Stimulated activated CD8-positive, alpha-beta memory T cell treated with anti-CD3 and anti-CD28 coated beads, Interleukin-12 subunit alpha, Interleukin-12 subunit beta, amount 100 ng/mL, for 1 hour (primary cell): ENCODE measurements around the gene CREB5.
"Not testable (repeated sequence)": the region's sequence is repeated elsewhere in the genome, so short reads cannot be mapped to it uniquely, and the experiment has no call there.

ENCODE experiments used
- DNase-seq: peaks from one replicate; pipeline ENCODE4 v3.0.0-alpha.2; 2020; ENCODE audit warnings: low read depth

Gene CREB5

DNA sequence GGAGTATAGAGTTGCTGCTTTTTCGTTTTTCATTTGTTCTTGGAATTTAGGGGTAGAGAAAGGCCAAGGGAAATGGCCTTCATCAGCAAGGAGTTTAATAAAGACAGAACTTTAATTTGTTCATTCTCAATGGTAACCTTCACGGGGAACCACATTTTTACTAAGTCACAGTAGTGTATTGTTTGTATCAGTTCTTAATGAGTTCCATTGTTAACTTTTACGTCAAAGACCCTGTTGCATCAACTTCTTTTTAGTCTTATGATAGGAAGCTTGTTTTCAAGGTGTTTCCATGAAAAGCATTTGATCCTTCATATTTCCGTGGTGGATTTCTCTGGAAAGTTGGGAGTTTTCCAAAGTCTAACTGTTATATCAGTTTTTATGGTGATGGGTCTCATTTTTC lies 169.9 kb downstream of the CREB5 start:
- no peak for DNase-seq

DNA sequence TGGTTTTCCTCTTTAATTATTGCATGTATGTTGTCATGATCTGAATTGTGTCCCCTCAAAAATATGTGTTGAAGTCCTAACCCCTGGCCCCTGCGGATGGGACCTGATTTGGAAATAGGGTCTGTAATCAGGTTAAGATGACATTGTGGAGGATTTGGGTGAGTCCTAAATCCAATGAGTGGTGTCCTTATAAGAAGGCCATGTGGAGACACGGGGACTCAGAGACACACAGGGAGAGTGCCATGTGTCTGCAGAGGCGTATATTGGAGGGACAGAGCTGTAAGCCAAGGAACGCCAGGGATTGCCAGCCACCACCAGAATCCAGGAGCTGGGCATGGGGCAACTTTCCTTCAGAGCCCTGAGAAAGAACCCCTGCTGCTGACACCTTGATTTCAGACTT lies 171.9 kb downstream of the CREB5 start:
- no peak for DNase-seq

DNA sequence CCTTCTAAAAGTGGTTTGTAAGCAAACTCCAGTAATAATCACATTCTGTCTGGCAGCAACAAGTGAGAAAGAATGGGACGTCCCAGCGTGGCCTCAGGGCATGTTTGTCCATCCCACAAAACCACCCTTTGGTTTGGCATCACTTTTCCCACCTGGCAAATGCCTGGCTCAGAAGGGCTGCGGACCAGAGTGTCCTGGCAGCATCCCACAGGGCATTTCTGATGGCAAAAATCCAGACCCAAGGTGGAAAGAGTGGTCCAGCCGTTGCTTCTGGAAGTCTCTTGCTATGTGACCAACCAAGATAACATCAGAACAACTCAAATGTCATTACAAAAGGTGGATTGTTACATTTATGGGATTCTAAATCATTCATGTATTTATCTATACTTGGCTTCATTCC lies 174.4 kb downstream of the CREB5 start:
- no peak for DNase-seq

DNA sequence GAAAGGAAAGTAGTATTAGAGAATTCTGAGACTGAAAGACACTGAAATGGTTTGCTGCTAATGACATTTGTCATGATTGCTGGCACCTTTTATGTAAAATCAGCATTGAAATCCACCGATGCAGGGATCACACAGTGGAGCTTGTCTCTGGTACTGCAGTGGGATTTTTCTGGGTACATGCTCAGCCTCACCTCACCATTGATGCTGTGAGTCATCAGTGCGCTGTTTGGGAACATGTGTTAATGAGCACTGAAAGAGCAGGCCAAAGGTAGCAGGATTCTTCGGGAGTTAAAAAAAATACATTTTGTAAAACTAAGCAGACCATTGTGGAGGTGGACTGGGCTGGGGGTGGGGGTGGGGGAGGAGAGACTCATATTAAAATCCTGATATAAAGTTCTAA lies 174.9 kb downstream of the CREB5 start:
- no peak for DNase-seq

DNA sequence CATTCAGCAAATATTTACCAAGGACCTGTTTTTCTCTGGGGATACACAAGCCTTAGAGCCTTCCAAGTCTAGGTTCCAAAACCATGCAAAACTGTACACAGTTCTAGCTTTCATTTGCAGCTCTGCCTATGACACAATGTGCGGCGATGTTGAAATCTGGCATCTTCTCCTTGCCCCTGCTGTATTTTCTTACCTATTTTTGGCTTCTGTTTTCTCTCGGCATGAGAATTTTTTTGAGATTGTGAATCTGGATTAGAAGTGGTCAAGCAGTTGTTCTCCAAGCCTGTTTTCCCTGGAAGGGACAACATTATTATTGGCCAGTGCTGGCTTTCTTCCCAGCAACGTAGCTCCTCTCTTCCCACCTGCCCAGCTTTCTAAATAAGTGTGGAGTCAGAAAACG lies 176.3 kb downstream of the CREB5 start:
- no peak for DNase-seq

DNA sequence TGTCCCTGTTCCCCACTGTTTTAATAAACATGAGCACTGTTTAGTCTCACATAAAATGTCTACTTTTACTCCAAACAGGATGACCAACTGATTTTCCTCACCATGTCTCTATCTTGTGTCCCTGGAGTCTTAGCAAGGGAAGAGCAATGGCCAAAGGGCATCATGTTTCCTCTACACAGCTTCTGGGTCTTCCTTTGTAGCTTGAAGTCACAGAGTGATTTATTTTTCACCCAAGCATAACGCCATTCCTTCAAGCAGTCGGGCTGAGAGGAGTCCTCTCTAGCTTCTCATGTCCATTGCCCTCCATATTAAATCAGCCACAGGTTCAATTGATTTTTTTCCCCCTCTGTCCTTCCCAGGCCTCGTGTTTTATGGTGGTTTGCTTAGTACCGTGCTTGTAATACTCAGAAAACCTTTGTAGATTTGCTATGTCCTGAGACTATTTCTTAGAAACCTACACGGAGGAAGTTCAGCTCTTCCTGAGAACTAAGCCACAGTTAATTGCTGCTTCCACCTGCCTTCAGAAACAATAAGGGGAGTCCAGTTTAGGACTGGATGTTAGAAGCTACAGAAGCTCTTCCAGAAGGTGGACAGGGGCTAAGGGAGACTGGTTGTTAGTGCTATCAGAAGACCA lies 178.8 kb downstream of the CREB5 start:
- DNase-seq, result no peak

DNA sequence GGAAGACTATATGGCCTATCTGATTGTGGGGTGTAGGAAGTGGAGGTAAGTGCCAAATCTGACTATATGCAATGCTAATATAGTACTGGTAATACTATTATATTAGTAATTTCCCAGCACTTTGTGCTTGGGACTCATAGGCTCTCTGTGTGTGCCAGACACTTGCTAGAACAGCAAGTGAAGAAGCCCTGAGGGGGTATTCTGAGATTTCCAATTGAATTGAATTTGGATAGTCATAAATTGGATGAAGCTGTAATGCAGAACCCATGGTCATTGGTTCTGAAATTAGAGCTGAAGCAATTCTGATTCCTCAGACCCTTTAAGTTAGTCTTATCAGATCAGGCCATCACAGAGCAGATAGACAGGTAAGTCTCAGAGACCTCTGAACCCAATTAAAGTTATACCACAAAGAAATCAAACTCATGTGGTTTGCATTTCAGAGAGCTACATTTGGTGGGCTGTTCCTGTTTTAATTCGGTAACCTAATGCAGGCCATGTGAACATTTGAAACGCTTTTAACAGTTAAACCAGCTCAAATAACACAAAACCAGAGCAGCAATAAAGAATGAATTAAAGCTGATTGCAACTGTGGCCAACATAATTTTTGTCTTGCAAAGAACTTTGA lies 179.5 kb downstream of the CREB5 start:
- DNase-seq, result no peak

DNA sequence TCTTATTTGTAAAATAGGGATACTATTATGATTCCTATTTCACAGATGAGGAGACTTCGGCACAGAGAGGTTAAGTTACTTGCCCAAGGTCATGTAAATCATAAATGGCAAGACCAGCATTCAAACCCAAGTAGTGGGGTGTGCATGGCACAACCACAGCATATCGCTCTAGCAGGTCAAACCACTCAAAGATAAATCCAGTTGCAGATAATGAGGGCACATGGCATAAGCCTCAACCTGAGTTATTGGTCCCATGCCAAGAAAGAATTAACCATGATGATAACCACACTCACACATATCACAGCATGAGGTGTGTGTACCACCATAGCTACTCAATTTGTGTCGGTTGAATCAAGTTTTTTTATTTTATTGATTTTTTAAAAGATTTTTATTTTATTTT lies 180.5 kb downstream of the CREB5 start:
- no peak for DNase-seq

DNA sequence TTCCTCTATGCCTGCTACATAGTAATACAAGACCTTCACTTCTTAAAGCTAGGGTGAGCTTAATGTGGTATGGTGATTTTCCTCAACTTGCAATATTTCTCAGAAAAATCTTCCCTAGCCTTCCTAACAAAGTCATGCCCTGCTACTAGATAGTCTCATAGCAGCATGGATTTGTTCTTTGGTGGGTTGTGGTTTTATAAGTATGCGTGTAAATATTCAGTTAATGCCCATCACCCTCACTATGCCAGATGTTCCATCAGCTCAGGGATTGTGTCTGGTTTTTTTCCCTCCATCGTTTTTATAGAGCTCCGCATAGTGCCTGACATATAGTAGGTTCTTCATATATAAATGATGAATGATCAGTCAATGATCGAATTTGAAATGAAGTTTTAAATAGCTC lies 182.8 kb downstream of the CREB5 start:
- no peak for DNase-seq

DNA sequence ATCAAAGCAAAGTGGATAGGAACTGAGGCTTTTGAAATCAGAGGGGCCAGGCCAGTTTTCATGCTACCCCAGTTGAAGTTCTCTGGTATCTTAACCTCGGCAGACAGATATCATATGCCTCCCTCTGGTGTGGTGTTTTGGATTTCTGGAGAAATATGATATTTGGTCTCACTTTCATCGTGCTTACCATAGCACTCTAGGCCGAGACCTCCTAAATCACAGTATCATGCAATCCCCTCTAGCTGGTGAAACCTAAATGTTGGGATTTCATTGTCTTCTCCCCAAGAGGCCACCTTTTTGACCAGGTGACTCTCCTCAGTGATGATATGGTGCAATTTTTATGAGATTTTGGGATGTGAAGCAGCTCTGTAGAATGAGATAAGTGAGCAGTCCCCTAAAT lies 183.5 kb downstream of the CREB5 start:
- DNase-seq, result no peak

DNA sequence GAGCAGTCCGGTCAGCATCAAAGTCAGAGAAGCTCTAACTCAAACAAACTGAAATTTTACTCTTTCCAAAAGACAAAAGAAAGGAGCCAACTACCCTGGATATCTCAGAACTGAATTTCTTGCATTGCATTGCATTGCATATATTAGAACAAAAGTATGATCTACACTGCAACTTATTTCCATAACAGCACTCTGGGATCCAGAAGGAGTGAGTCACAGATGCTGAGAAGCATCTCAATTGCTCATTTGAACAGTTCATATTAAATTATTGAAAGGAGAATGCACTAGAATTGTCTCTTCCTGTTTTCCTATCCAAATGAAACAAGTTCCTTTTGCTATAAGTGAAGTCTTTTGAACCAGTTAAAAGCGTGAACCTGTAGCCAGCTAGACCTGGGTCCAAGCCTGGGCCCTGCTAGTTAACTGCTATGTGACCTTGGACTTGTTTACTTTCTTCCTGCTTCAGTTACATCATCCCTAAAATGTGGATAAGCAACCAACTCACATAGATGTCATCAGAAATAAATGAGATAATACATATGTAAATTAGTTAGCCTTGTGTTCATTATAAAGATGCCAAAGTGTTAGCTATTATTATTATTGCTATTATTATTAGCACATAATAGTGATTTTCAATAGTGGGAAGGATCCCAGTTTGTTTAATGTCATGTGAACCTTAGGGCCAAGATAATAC lies 184.1 kb downstream of the CREB5 start:
- no peak for DNase-seq

DNA sequence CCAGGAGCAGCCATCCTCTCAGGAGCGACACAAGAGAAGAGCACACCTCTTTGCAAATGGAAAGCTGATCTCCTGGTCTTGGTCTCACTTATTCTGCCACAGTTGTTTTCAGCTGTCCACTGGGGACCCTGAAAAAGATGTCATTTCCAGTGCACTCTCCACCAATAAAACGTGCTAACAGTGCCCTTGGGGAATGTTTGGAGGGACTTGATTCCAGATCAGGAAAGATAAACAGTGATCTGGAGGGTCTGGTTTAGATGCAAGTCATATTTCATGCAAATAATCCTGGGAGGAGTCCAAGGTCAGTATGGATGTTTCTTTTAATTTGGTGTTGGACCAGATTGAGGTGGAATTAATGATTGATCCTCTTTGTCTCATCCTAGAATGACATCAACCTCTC lies 185.0 kb downstream of the CREB5 start:
- DNase-seq, result no peak

DNA sequence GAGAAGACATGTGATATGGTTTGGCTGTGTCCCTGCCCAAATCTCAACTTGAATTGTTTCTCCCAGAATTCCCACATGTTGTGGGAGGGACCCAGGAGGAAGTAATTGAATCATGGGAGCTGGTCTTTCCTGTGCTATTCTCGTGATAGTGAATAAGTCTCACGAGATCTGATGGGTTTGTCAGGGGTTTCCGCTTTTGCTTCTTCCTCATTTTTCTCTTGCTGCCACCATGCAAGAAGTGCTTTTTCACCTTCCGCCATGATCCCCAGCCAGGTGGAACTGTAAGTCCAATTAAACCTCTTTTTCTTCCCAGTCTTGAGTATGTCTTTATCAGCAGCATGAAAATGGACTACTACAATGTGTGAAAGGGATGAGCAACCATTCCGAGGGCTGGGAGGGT lies 185.7 kb downstream of the CREB5 start:
- not testable (repeated sequence) for DNase-seq

DNA sequence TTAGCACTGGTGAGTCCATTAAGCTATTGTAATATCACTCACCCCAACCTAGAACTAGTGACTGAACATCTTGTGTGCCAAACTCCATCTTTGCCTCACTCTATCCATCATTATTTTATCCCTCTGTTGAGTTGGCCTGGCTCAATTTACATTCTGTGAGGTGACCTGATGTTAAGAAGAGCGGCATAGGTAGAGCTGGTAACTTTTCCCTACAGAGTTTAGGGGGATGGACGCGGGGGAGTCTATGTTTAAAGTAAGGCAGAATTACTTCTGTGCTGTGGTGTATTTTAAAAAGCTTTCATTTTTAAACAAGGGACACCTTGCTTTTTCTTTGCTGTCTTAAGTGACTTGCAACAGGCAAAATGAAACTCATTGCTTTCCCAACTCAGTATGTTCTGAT lies 186.3 kb downstream of the CREB5 start:
- DNase-seq, result no peak

DNA sequence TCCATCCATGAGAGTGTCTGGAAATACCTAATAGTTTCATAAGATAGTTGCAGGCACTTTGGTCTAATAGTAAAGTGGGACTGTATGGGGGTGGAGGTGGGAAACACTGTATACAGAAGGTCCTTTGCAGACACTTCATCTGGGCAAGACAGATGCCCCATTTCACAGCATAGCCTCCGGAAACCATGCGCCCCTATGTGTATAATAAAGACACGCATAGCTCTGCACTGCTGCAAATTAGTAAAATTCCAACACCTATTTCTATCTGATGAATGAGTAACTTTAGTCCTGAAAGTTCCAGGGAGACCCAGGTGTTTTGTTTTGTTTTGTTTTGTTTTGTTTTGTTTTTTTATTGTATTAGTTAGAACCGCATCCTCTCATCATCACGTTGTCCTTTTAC lies 187.1 kb downstream of the CREB5 start:
- DNase-seq, result no peak

DNA sequence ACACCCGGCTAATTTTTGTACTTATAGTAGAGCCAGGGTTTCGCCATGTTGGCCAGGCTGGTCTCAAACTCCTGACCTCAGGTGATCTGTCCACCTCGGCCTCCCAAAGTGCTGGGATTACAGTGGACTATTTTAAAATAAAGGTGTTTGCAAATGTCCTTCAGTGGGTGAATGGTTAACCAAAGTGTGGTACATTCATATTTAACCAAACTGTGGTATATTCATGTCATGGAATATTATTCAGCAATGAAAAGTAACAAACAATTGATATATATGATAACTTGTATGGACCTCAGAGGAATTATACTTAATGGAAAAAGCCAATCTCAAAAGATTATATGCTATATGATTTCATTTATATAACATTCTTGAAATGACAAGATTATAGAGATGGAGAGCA lies 190.0 kb downstream of the CREB5 start:
- DNase-seq, result no peak

DNA sequence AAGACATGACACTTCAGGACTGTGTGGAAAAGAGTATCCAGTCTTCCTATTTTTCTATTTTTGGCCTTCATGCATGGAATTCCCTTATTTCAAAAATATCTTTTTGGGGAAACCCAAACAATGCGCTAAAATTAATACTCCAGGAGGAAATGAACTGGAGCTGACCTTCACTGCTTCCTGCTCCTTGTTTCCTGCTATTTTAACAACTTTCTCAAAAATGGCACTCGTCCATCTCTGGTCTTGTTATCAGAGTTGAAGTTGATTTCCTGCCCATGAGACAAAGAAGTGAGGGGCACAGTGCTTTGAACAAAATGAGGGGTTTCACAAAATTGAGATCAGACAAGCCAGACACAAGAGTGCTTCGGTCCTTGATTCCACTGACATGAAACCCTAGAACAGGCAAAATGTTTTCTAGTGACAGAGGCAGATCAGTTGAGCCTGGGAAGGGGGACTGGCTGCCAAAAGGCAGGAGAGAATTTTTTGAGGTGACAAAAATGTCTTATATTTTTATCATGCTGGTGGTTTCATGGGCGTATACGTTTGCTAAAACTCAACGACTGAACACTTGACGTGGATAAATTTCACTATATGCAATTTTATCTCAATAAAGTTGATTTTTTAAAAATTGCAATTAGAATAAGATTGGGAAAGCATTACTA lies 193.2 kb downstream of the CREB5 start:
- no peak for DNase-seq

DNA sequence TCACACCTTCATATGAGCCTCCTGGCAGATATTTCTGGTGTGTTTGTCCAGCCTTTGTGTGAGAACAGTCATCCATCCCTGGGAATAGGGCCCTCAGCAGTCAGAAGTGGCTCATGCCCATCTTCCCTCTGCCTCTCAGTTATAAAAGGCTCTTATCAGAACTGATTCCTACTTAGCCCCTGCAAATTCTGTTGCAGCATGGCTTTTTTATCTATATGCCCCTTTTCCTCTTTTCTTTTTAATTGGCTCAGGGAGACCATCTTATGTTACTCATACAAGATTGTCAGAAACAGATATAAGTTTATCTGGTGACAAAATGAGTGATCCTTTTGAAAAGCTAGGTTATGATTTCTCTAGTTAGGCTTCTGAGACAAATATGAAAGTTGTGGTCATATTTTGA lies 194.1 kb downstream of the CREB5 start:
- no peak for DNase-seq

DNA sequence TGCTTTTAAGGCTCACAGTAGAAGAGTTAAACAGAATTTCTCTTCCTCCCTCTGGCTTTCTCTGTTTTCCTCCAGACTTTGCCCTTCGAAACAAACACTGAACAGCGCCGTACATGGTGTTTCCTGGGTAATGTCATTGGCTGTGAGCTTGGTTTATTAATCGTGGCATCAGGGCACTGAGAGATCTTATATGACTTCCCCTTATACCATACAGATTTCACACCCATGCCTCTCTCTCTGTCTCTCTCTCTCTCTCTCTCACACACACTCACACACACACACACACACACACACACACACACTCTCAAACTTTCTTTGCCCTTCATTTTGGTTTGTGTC lies 195.5 kb downstream of the CREB5 start:
- DNase-seq, result no peak

DNA sequence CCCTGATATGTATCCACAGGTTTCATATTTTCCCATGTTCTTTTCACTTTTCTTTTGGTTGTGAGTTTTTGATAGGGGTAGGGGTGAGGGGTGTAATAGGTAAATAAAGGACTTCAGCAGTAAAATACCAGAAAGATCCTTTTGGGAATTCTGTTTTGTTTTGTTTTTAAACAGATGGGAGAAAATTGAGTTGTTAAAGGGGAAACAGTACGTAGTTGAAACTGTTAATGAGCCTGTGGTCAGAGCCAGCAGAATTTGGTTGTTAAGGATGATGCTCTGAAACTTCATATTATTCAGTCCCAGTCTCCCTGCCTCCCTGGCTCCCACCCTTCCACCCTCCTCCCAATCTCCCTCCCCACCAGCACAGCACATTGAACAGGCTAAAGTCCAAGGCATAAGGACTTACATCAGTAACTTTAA lies 195.9 kb downstream of the CREB5 start:
- no peak for DNase-seq

DNA sequence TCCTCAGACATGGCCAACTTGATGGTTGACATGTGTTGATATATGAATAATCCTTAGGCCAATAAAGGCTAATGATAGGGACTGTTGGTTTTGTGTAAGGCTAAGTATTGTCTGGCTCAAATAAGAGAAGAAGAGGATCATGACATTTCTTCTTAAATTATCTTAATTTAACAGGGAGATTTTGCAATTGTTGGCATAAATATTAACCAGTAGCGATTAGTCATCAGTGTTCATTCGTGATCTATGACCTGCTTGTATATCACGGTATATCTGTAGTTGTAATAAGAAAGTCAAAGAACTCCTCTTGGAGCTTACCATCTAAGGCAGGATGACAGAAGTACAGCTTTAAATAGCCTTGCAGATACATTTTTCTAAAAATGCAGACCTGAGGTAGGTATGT lies 196.4 kb downstream of the CREB5 start:
- no peak for DNase-seq

DNA sequence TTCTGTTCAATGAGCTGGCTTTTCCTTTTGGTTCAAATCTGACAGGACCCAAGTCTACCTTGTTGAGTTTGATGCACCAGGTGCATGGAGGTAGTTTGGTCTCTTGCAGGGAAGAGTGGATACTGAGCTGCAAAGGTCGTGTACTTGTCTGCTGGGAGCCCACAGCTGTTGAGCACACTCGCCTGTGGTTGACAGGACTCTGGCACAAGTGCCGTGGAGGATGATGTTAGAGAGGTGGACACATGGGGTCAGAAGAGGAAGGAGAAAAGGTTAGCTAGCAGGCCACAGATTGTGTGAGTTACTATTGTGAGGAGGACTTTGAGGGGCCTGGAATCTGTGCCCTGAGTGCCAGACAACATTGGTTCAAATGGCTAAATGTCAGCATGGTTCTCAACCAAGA lies 197.3 kb downstream of the CREB5 start:
- DNase-seq, result no peak

DNA sequence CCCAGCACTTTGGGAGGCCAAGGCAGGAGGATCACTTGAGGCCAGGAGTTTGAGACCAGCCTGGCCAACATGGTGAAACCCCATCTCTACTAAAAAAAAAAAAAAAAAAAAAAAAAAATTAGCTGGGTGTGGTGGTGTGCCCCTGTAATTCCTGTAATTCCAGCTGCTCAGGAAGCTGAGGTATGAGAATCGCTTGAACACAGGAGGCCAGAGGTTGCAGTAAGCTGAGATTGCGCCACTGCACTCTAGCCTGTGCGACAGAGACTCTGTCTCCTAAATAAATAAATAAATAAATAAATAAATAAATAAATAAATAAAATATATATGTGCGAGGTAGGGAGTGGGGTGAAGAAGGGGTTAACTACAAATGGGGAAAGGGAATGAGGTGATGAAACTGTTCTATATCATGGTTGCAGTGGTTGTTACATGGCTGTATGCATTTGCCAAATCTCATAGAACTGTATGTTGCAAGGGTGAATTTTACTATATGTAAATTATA lies 199.1 kb downstream of the CREB5 start:
- DNase-seq, result not testable (repeated sequence)
